Peyer's patch (tissue), 4 donors: ENCODE results near the gene YKT6.

Experiments used
- POLR2A ChIP-seq, 2 donors: fragments of 450-650 bp; IDR thresholded peaks; one replicate each; pipeline ENCODE4 v1.5.1; 2017; ENCODE audit warnings: antibody characterized with exemption in 2 of 2, mild to moderate bottlenecking in 2 of 2, moderate library complexity in 2 of 2
- TF ChIP-seq, protein P1 (sequence below), 6 experiments: fragments of 450-650 bp in 4 of 6; fragments of 200-600 bp in 2 of 6; sonication (generic) in 1 of 6; IDR thresholded peaks; one replicate each; pipeline ENCODE4 v1.5.1; 2017 to 2019; ENCODE audit warnings: antibody characterized with exemption in 6 of 6, mild to moderate bottlenecking in 3 of 6, moderate library complexity in 1 of 6

DNA sequence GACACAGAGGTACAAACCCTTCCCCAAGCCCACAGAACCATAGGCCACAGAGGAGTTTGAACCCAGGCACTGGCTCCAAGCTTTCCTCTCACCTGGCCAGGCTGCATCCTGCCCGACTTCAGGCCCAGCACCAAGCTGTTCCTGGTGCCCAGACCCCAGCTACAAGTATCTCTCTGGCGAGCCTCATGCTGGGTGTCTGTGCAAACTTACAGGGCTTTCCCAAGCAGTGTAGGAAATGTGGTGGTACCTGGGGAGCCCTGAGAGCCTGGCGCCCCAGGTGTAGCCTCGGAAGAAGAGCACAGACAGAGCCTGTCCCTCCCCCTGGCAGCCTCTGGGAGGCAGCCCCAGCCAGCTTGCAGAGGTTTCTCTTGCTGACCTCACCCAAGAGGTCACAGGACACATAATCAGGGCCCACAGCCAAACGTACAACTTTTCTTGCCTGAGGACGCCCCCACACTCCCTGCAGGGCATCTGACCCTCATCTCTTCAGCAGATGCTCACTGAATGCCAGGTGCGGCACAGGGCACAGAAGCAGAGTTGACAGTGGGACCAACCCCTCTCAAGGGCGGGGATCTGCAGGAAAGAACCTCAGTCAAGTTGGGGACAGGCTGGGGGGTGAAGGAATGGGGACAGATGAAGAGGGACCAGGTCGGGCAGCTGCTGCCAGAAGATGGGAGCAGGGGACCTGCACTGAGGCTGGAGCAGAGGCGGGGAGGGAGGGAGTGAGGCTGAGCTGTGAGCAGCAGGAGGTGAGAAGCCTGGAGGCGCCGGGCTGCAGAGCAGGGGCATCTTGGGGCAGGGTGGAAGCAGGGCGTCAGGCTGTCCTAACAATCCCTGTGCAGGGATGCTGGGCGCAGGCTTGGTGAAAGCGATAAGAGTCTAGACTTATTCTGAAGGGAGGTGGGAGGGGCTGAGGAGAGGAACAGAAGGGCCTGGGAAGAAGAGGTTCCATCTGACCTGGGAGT is 43.4 kb upstream of the YKT6 start:
- TF ChIP-seq, protein P1, sequence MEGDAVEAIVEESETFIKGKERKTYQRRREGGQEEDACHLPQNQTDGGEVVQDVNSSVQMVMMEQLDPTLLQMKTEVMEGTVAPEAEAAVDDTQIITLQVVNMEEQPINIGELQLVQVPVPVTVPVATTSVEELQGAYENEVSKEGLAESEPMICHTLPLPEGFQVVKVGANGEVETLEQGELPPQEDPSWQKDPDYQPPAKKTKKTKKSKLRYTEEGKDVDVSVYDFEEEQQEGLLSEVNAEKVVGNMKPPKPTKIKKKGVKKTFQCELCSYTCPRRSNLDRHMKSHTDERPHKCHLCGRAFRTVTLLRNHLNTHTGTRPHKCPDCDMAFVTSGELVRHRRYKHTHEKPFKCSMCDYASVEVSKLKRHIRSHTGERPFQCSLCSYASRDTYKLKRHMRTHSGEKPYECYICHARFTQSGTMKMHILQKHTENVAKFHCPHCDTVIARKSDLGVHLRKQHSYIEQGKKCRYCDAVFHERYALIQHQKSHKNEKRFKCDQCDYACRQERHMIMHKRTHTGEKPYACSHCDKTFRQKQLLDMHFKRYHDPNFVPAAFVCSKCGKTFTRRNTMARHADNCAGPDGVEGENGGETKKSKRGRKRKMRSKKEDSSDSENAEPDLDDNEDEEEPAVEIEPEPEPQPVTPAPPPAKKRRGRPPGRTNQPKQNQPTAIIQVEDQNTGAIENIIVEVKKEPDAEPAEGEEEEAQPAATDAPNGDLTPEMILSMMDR (IDR thresholded peaks at IDR 0.05): no peak
- TF ChIP-seq POLR2A (IDR thresholded peaks at IDR 0.05): no peak
